Medulla oblongata (tissue), 1 donor: ENCODE results near the gene GNG4.
"Not testable (repeated sequence)": the region's sequence is repeated elsewhere in the genome, so short reads cannot be mapped to it uniquely, and the experiment has no call there.

ENCODE experiments used
- DNase-seq: peaks from one replicate; pipeline ENCODE4 v3.0.0-alpha.2; 2015; ENCODE audit errors: extremely low spot score

GNG4 gene

GRCh38 chr1:235650341-235651169 is 971 bp upstream of the GNG4 start:
- DNase-seq, result no peak

- DNase-seq, result peak; percentile 22
These were observed 623 bp downstream of the GNG4 start for GRCh38 chr1:235648954-235649367.

- DNase-seq, result no peak
These were observed 1.1 kb downstream of the GNG4 start for GRCh38 chr1:235648407-235648907.

GRCh38 chr1:235647537-235647936 is 2.0 kb downstream of the GNG4 start:
- not testable (repeated sequence) for DNase-seq

GRCh38 chr1:235646463-235646862 is 3.1 kb downstream of the GNG4 start:
- DNase-seq, result no peak

- no peak for DNase-seq
These were observed 4.8 kb downstream of the GNG4 start for GRCh38 chr1:235644693-235645305.

GRCh38 chr1:235643837-235644692 is 5.5 kb downstream of the GNG4 start:
- DNase-seq, result no peak

GRCh38 chr1:235642943-235643371 is 6.6 kb downstream of the GNG4 start:
- DNase-seq, result no peak

GRCh38 chr1:235642011-235642942 is 7.3 kb downstream of the GNG4 start:
- DNase-seq, result no peak

GRCh38 chr1:235640580-235640979 is 9.0 kb downstream of the GNG4 start:
- DNase-seq, result no peak

GRCh38 chr1:235639226-235640205 is 10.1 kb downstream of the GNG4 start:
- no peak for DNase-seq

GRCh38 chr1:235638612-235639011 is 11.0 kb downstream of the GNG4 start:
- not testable (repeated sequence) for DNase-seq

GRCh38 chr1:235637756-235638534 is 11.6 kb downstream of the GNG4 start:
- DNase-seq, result no peak

GRCh38 chr1:235635938-235636662 is 13.5 kb downstream of the GNG4 start:
- no peak for DNase-seq

- peak; percentile 9 for DNase-seq
These were observed 16.8 kb downstream of the GNG4 start for GRCh38 chr1:235632506-235633401.

GRCh38 chr1:235631816-235632215 is 17.8 kb downstream of the GNG4 start:
- DNase-seq, result no peak

GRCh38 chr1:235628316-235629005 is 21.1 kb downstream of the GNG4 start:
- no peak for DNase-seq
